HEK293T (cell line): ENCODE data around the gene PLEK2.

Source experiments
- ELF4 ChIP-seq: fragments of 450-650 bp; IDR thresholded peaks from 2 replicates; pipeline ENCODE4 v1.6.1; 2017; ENCODE audit warnings: antibody characterized with exemption
- PKNOX1 ChIP-seq: fragments of 450-650 bp; IDR thresholded peaks from 2 replicates; pipeline ENCODE4 v1.6.1; 2016
- SUZ12 ChIP-seq: fragments of 450-650 bp; IDR thresholded peaks from 2 replicates; pipeline ENCODE4 v1.6.1; 2016; ENCODE audit warnings: mild to moderate bottlenecking

GRCh38 chr14:67428501-67429031 lies 16.6 kb upstream of the PLEK2 start:
- TF ChIP-seq PKNOX1 (no peak), ELF4 (no peak), SUZ12 (no peak)
